HepG2 (cell line): Measurements from ENCODE around the gene WASHC4. TPM values are rescaled to one million over a fixed set of nuclear protein-coding genes. Genes with fewer than 3 reads are reported as not detected.

Source experiments
- ATAC-seq: fragments of 200-7000 bp; cut with Tn5 transposase; 3 replicates; pipeline ENCODE4 v1.9.1; 2020; ENCODE audit warnings: mild to moderate bottlenecking, moderate library complexity
- BruUV-seq: library from RNA; stranded (reverse); fragments of 400-500 nt; replicated peaks from 2 replicates; lab custom pipeline; 2021; lab: Mats Ljungman, UMichigan
- CTCF ChIA-PET: fragments of 300-600 bp; formaldehyde crosslinking; extraction: SDS; loops from one replicate; lab custom pipeline; 2021; ENCODE audit warnings: low total read pairs, inconsistent platforms, low intra/inter-chr PET ratio; lab: Yijun Ruan, JAX
- POLR2A ChIA-PET: fragments of 350-600 bp; sonication (Branson Sonifier 250); formaldehyde crosslinking; loops from one replicate; lab custom pipeline; 2020; ENCODE audit warnings: antibody characterized with exemption, inconsistent platforms; lab: Yijun Ruan, JAX
- DNase-seq: peaks from one replicate; pipeline ENCODE4 v3.0.0-alpha.2; 2015; ENCODE audit warnings: low spot score
- FAIRE-seq: peaks from 3 replicates; lab custom pipeline; 2011; peaks lifted over from hg19 to GRCh38; lab: Jason Lieb, UNC
- H2AFZ ChIP-seq: one replicate; pipeline ENCODE4 v1.6.1; 2011; ENCODE audit warnings: low read length, inconsistent platforms
- H3K27ac ChIP-seq: fragments of 300-600 bp; 3 replicates; pipeline ENCODE4 v1.8.0; 2011; ENCODE audit warnings: mixed run types, mild to moderate bottlenecking, mixed read lengths, low read length, inconsistent platforms; ENCODE audit not compliant: insufficient read depth; ENCODE audit errors: extremely low read length
- H3K27me3 ChIP-seq, 2 experiments: fragments of 200-600 bp in 1 of 2; 2 replicates in 1 of 2; 3 replicates in 1 of 2; pipeline versions ENCODE4 v1.6.0 to v1.8.0; 2011; ENCODE audit warnings: low read length in 2 of 2, mild to moderate bottlenecking in 2 of 2, moderate library complexity in 2 of 2, inconsistent platforms in 1 of 2; ENCODE audit not compliant: insufficient read depth in 2 of 2, control insufficient read depth in 1 of 2
- H3K36me3 ChIP-seq, 2 experiments: fragments of 200-600 bp in 1 of 2; replicated peaks in 1 of 2; 2 replicates in 1 of 2; 3 replicates in 1 of 2; pipeline versions ENCODE4 v1.5.1 to v1.8.0; 2011; ENCODE audit warnings: low read length in 2 of 2, inconsistent platforms in 1 of 2; ENCODE audit not compliant: insufficient read depth in 2 of 2, control insufficient read depth in 1 of 2
- H3K4me1 ChIP-seq: 2 replicates; pipeline ENCODE4 v1.5.1; 2012; ENCODE audit warnings: low read length, inconsistent platforms; ENCODE audit not compliant: insufficient read depth
- H3K4me2 ChIP-seq: 2 replicates; pipeline ENCODE4 v1.6.0; 2011; ENCODE audit warnings: low read depth, low read length, inconsistent platforms
- H3K4me3 ChIP-seq, 3 experiments: fragments of 200-600 bp in 1 of 3; sonication (generic), shearing (Covaris generic) in 1 of 3; replicated peaks in 1 of 3; 2 replicates each; pipeline ENCODE4 v1.5.1; 2011 to 2016; ENCODE audit warnings: low read length in 3 of 3, inconsistent platforms in 2 of 3, low read depth in 2 of 3, mild to moderate bottlenecking in 2 of 3, control low read depth in 1 of 3, mixed read lengths in 1 of 3; ENCODE audit not compliant: insufficient read depth in 1 of 3
- H3K79me2 ChIP-seq: one replicate; pipeline ENCODE4 v1.6.1; 2011; ENCODE audit warnings: low read length, inconsistent platforms; ENCODE audit not compliant: insufficient read depth
- H3K9ac ChIP-seq: 2 replicates; pipeline ENCODE4 v1.6.0; 2011; ENCODE audit warnings: mild to moderate bottlenecking, low read depth, low read length, inconsistent platforms; ENCODE audit not compliant: insufficient read depth
- H3K9me3 ChIP-seq: 2 replicates; pipeline ENCODE4 v1.5.1; 2012; ENCODE audit warnings: mild to moderate bottlenecking, low read length
- H4K20me1 ChIP-seq: 2 replicates; pipeline ENCODE4 v1.6.0; 2011; ENCODE audit warnings: inconsistent platforms, mild to moderate bottlenecking, low read length, moderate library complexity; ENCODE audit not compliant: insufficient read depth
- ATF6 ChIP-seq: sonication (generic); formaldehyde crosslinking; conservative IDR thresholded peaks from 2 replicates; pipeline ENCODE4 v1.4.0; 2020; ENCODE audit warnings: missing genetic modification reagents
- CBFB ChIP-seq: sonication (generic); formaldehyde crosslinking; IDR thresholded peaks from 2 replicates; pipeline ENCODE4 v1.4.0; 2020; ENCODE audit warnings: missing genetic modification reagents
- ETS1 ChIP-seq: sonication (generic); formaldehyde crosslinking; IDR thresholded peaks from 2 replicates; pipeline ENCODE4 v1.4.0; 2020; ENCODE audit warnings: missing genetic modification reagents
- MAFK ChIP-seq, 2 experiments: IDR thresholded peaks in 1 of 2; conservative IDR thresholded peaks in 1 of 2; 2 replicates each; pipeline ENCODE4 v1.6.1; 2011; ENCODE audit warnings: improper control_type of control experiment in 2 of 2, low read length in 2 of 2
- MTA3 ChIP-seq: sonication (generic); formaldehyde crosslinking; IDR thresholded peaks from 2 replicates; pipeline ENCODE4 v1.4.0; 2020; ENCODE audit warnings: missing genetic modification reagents
- NPAS2 ChIP-seq: sonication (generic); formaldehyde crosslinking; IDR thresholded peaks from 2 replicates; pipeline ENCODE4 v1.8.0; 2022; ENCODE audit warnings: mild to moderate bottlenecking, missing genetic modification reagents, borderline replicate concordance
- TERF1 ChIP-seq: sonication (generic); formaldehyde crosslinking; IDR thresholded peaks from 2 replicates; pipeline ENCODE4 v1.8.0; 2022; ENCODE audit warnings: mild to moderate bottlenecking, missing genetic modification reagents, moderate library complexity
- TFDP2 ChIP-seq: sonication (generic); formaldehyde crosslinking; IDR thresholded peaks from 2 replicates; pipeline ENCODE4 v1.4.0; 2020; ENCODE audit warnings: missing genetic modification reagents
- ZFP62 ChIP-seq: sonication (generic); formaldehyde crosslinking; IDR thresholded peaks from 2 replicates; pipeline ENCODE4 v1.4.0; 2020; ENCODE audit warnings: missing genetic modification reagents
- ZNF639 ChIP-seq: conservative IDR thresholded peaks from 2 replicates; pipeline ENCODE4 v1.6.1; 2018; ENCODE audit warnings: missing genetic modification reagents
- ZNF841 ChIP-seq: sonication (generic); formaldehyde crosslinking; IDR thresholded peaks from 2 replicates; pipeline ENCODE4 v1.8.1; 2023; ENCODE audit warnings: missing genetic modification reagents, borderline replicate concordance
- whole genome bisulfite sequencing: methylation state at CpG from one replicate; pipeline ENCODE4 v1.1.6; 2017; ENCODE audit warnings: low lambda C conversion rate; 5-methylcytosine and 5-hydroxymethylcytosine counted together
- in situ Hi-C: cut with HindIII; loops from 2 replicates; pipeline ENCODE4 v1.10.0; 2017; ENCODE audit warnings: low pct_unique_long_range_greater_than_20kb; ENCODE audit not compliant: extremely low pct_ligation_motif_present
- intact Hi-C: fragments of 100-400 bp; cut with micrococcal nuclease; formaldehyde crosslinking; loops from one replicate; pipeline ENCODE4 v1.10.0; 2022; ENCODE audit not compliant: unreplicated experiment
- polyA plus RNA-seq, 8 experiments: library from polyadenylated mRNA; depleted of rRNA in 3 of 8; stranded (reverse) in 7 of 8; unstranded in 1 of 8; fragments of >200 nt; fragmentation: Illumina TruSeq in 4 of 8; extraction: Trizol in 4 of 8; gene quantifications; 2 replicates each; pipeline versions ENCODE4 v1.2.1 to v1.2.3, GENCODE V29; 2011 to 2016; ENCODE audit warnings: low read depth in 4 of 8, missing spikeins in 1 of 8, mixed read lengths in 1 of 8; ENCODE audit not compliant: insufficient read depth in 1 of 8
- total RNA-seq, 5 experiments: library from RNA; depleted of rRNA; stranded (reverse); fragments of >200 nt; fragmentation: Illumina TruSeq; extraction: Trizol; gene quantifications; 2 replicates each; pipeline ENCODE4 v1.2.3, GENCODE V29; 2016; ENCODE audit warnings: low read depth in 1 of 5

WASHC4 gene
- total and polyA plus RNA-seq, 2 of the 13 experiments (the other 11 are each of a cell fraction or from before 2014, with no cell fraction given): 21.0 to 36.3 TPM

GRCh38 chr12:105175397-105175990 is 68.0 kb downstream of the WASHC4 start:
- CTCF ChIA-PET: no interaction called here
- Histone ChIP-seq H3K4me2 (no peak overlapping the region), H3K9ac (no peak overlapping the region), H3K9me3 (no peaks in the 10 kb centered on the region), H3K27ac (no peak overlapping the region), H3K4me1 (no peaks in the 10 kb centered on the region), H3K4me3 (no peak overlapping the region), H2AFZ (no peak overlapping the region), H3K27me3 (no peaks in the 10 kb centered on the region), H3K36me3 (peaks cover 1 to 11% of the 10 kb centered on the region in 2 experiments; a peak in 2 of 5 replicates), H3K79me2 (no peaks in the 10 kb centered on the region), H4K20me1 (no peaks in the 10 kb centered on the region)
- TF ChIP-seq ATF6 (no peak), ZNF841 (CRISPR knock-in tag) (no peak), MAFK (conservative IDR thresholded peaks at IDR 0.05 in 1 of 2, IDR thresholded peaks at IDR 0.05 in 1 of 2; ENCODE audit: low read length in 2 of 2) (0 out of 4 replicates have a peak, but pooled peaks of 1 of the 2 experiments have one; percentile 3)
- in situ Hi-C loops: no loop called here
- BruUV-seq: no TSS peak
- 91% methylated on average over 2 of the region's 2 CpGs for WGBS
- no peak for DNase-seq
- intact Hi-C loops: no loop called here
- ATAC-seq: no peak
- POLR2A ChIA-PET: no interaction called here
- no peak for FAIRE-seq

GRCh38 chr12:105177208-105177607 is 69.7 kb downstream of the WASHC4 start:
- Histone ChIP-seq H3K79me2 (no peaks in the 10 kb centered on the region), H3K4me3 (no peak overlapping the region), H3K36me3 (peaks cover 1 to 11% of the 10 kb centered on the region in 2 experiments; a peak in 2 of 5 replicates), H3K4me2 (no peak overlapping the region), H4K20me1 (no peaks in the 10 kb centered on the region), H3K9ac (no peak overlapping the region), H3K27ac (no peak overlapping the region), H3K4me1 (no peaks in the 10 kb centered on the region), H2AFZ (no peak overlapping the region), H3K27me3 (no peaks in the 10 kb centered on the region), H3K9me3 (no peaks in the 10 kb centered on the region)
- over 99% methylated on average over 4 of the region's 4 CpGs for WGBS
- DNase-seq (no peak), FAIRE-seq (no peak), ATAC-seq (no peak)
- in situ Hi-C loops (no loop called here), intact Hi-C loops (no loop called here)
- BruUV-seq: no TSS peak
- POLR2A ChIA-PET: no interaction called here
- CTCF ChIA-PET: no interaction called here
- TF ChIP-seq MTA3 (no peak), ETS1 (CRISPR knock-in tag) (no peak), TERF1 (no peak), ZNF639 (no peak), ZFP62 (CRISPR knock-in tag) (no peak), NPAS2 (no peak), TFDP2 (CRISPR knock-in tag) (no peak), CBFB (CRISPR knock-in tag) (no peak)
